ENCODE data around the gene CEP350. TPM values are rescaled to one million over a fixed set of nuclear protein-coding genes. Genes with fewer than 3 reads are reported as not detected.
A peak's percentile ranks its signal among the peaks of the same experiment; 100 is the strongest.

Gene CEP350
- total RNA-seq, 2 experiments from 2014 or later: 48.6 to 54.2 TPM

DNA sequence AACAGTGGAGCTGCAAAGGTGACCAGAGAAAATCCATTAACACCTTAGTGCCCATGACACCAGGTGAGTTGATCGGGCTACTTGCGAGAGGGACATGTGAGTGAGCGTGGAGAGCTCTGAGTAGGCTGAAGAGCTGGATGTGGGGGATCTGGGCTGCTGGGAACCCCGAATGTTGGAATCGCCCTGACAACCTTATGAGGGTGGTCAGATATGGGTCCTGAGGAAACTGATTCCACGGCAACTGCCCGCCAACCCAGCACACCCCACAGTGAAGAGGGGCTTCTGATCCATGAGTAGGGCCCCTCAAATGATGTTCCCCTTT, 199.4 kb downstream of the CEP350 start:
- Histone ChIP-seq H2AFZ (ENCODE audit: low read length) (peak overlapping the region; percentile 94), H3K79me2 (ENCODE audit: insufficient read depth, low read depth, low read length) (0 out of 2 replicates have a peak, but pooled peaks cover 3% of the 10 kb centered on the region), H3K9me2 (ENCODE audit: insufficient read depth, low read length) (no peaks in the 10 kb centered on the region), H3K4me2 (ENCODE audit: low read length) (peak overlapping the region; percentile 91), H4K20me1 (ENCODE audit: insufficient read depth, low read length) (no peaks in the 10 kb centered on the region), H3K27ac (ENCODE audit: low read depth, low read length, poor library complexity, severe bottlenecking) (peak overlapping the region; percentile 33), H3K4me3 (ENCODE audit: low read depth, low read length, poor library complexity, severe bottlenecking) (peak overlapping the region; percentile 89), H3K36me3 (ENCODE audit: insufficient read depth, low read length) (no peaks in the 10 kb centered on the region), H3K9me3 (ENCODE audit: low read length) (no peaks in the 10 kb centered on the region), H3K4me1 (ENCODE audit: insufficient read depth, low read length, poor library complexity, severe bottlenecking) (peaks cover 22% of the 10 kb centered on the region)
- TF ChIP-seq, protein P1, sequence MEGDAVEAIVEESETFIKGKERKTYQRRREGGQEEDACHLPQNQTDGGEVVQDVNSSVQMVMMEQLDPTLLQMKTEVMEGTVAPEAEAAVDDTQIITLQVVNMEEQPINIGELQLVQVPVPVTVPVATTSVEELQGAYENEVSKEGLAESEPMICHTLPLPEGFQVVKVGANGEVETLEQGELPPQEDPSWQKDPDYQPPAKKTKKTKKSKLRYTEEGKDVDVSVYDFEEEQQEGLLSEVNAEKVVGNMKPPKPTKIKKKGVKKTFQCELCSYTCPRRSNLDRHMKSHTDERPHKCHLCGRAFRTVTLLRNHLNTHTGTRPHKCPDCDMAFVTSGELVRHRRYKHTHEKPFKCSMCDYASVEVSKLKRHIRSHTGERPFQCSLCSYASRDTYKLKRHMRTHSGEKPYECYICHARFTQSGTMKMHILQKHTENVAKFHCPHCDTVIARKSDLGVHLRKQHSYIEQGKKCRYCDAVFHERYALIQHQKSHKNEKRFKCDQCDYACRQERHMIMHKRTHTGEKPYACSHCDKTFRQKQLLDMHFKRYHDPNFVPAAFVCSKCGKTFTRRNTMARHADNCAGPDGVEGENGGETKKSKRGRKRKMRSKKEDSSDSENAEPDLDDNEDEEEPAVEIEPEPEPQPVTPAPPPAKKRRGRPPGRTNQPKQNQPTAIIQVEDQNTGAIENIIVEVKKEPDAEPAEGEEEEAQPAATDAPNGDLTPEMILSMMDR (conservative IDR thresholded peaks at IDR 0.05; ENCODE audit: low read length): no peak
- TF ChIP-seq EZH2phosphoT487 (IDR thresholded peaks at IDR 0.05; ENCODE audit: borderline replicate concordance, low read depth, low read length): no peak
- intact Hi-C loops (cut with micrococcal nuclease; ENCODE audit: unreplicated experiment): loop anchor here (2.0 to 10.0 kb wide), 2 partner anchors 199 to 271 kb away; partner anchors contain the start of genes CEP350 and TOR1AIP1
- ChIA-PET POLR2A (interaction anchor here (0.6 to 0.7 kb wide), 2 partner anchors 38 to 188 kb away, joined by 3 read pairs; no protein-coding TSS in a partner anchor), CTCF (ENCODE audit: unreplicated experiment) (no interaction called here)
- peak; percentile 10 for DNase-seq (ENCODE audit: low spot score)
- TSS peak; percentile 93 for BruUV-seq (replicated peaks)

DNA sequence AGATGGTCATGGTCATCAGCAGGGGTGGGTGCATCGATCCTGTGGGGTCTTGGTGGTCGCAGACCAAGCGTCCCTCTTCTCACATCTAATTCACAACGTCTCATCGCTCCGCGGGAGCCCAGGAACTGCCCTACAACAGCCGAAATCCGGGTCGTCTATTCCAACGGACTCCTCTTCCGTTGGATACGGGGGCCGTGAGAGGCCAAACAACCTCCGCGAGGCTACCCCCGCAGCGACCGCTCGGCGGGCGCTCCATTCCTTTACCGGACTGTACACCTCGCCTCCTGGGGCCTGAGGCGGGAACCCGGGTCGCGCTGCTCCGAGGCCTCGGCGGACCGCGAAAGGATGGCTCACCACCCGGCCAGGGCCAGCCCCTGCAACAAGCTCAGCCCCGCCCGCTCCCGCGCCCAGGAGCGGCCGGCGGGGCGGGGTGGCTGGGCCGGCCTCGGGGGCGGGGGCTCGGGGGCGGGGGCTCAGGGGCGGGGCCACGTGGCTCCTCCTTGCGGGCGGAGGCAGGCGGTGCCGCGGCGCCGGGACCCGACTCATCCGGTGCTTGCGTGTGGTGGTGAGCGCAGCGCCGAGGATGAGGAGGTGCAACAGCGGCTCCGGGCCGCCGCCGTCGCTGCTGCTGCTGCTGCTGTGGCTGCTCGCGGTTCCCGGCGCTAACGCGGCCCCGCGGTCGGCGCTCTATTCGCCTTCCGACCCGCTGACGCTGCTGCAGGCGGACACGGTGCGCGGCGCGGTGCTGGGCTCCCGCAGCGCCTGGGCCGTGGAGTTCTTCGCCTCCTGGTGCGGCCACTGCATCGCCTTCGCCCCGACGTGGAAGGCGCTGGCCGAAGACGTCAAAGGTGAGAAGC, 199.9 kb downstream of the CEP350 start, which contains the start of gene QSOX1:
Gene QSOX1 (plus strand): TSS at position 545 of the 857 bp plus-strand sequence. CDS start 39 bp downstream, at position 584.
- Histone ChIP-seq H3K4me3 (ENCODE audit: low read depth, low read length, poor library complexity, severe bottlenecking) (peak within 1 kb of the TSS; percentile 89), H2AFZ (ENCODE audit: low read length) (peak within 1 kb of the TSS; percentile 94), H3K79me2 (ENCODE audit: insufficient read depth, low read depth, low read length) (0 out of 2 replicates have a peak, but pooled peaks cover 3% of the 10 kb centered on the region), H3K9me2 (ENCODE audit: insufficient read depth, low read length) (no peaks in the 10 kb centered on the region), H4K20me1 (ENCODE audit: insufficient read depth, low read length) (no peaks in the 10 kb centered on the region), H3K4me2 (ENCODE audit: low read length) (peak within 1 kb of the TSS; percentile 96), H3K9me3 (ENCODE audit: low read length) (no peaks in the 10 kb centered on the region), H3K27ac (ENCODE audit: low read depth, low read length, poor library complexity, severe bottlenecking) (peak within 1 kb of the TSS; percentile 33), H3K36me3 (ENCODE audit: insufficient read depth, low read length) (no peaks in the 10 kb centered on the region), H3K4me1 (ENCODE audit: insufficient read depth, low read length, poor library complexity, severe bottlenecking) (peaks cover 22% of the 10 kb centered on the region)
- peak; percentile 92 for DNase-seq (ENCODE audit: low spot score)
- ChIA-PET POLR2A (interaction anchor here (0.6 to 1.2 kb wide), 4 partner anchors 38 to 649 kb away, joined by 3 to 9 read pairs (median 3); no protein-coding TSS in a partner anchor), CTCF (ENCODE audit: unreplicated experiment) (interaction anchor here (0.6 kb wide), 1 partner anchor 14 kb away, joined by 3 read pairs; no protein-coding TSS in a partner anchor)
- no peak for TF ChIP-seq EZH2phosphoT487 (IDR thresholded peaks at IDR 0.05; ENCODE audit: borderline replicate concordance, low read depth, low read length)
- TF ChIP-seq, protein P1 (conservative IDR thresholded peaks at IDR 0.05; ENCODE audit: low read length): no peak
- intact Hi-C loops (cut with micrococcal nuclease; ENCODE audit: unreplicated experiment): loop anchor here (2.0 to 10.0 kb wide), 2 partner anchors 200 to 272 kb away; partner anchors contain the start of genes CEP350 and TOR1AIP1
- no TSS peak for BruUV-seq (replicated peaks)
